NB4 (cell line): ENCODE measurements around the gene STAU1.

Experiments used
- MYC ChIP-seq: IDR thresholded peaks from 2 replicates; pipeline ENCODE4 v1.6.1; 2011; ENCODE audit warnings: low read depth, low read length
- POLR2A ChIP-seq: IDR thresholded peaks from 2 replicates; pipeline ENCODE4 v1.6.1; 2011; ENCODE audit warnings: mild to moderate bottlenecking; ENCODE audit not compliant: insufficient read length; ENCODE audit errors: extremely low read depth
- TF ChIP-seq, protein P1 (sequence below): IDR thresholded peaks from one replicate; pipeline ENCODE4 v1.5.1; 2012; ENCODE audit warnings: low read depth, low read length

DNA sequence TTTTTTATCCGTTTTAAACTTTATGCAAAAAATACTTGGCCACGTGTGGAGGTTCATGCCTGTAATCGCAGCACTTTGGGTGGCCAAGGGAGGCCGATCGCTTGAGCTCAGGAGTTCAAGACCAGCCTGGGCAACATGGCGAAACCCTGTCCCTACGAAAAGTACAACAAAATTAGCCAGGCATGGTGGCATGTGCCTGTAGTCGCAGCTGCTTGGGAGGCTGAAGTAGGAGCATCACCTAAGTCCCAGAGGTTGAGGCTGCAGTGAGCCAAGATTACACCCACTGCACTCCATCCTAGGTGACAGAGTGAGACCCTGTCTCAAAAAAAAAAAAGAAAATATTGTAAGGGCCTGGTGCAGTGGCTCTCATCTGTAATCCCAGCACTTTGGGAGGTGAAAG lies 97.0 kb downstream of the STAU1 start:
- TF ChIP-seq, protein P1, sequence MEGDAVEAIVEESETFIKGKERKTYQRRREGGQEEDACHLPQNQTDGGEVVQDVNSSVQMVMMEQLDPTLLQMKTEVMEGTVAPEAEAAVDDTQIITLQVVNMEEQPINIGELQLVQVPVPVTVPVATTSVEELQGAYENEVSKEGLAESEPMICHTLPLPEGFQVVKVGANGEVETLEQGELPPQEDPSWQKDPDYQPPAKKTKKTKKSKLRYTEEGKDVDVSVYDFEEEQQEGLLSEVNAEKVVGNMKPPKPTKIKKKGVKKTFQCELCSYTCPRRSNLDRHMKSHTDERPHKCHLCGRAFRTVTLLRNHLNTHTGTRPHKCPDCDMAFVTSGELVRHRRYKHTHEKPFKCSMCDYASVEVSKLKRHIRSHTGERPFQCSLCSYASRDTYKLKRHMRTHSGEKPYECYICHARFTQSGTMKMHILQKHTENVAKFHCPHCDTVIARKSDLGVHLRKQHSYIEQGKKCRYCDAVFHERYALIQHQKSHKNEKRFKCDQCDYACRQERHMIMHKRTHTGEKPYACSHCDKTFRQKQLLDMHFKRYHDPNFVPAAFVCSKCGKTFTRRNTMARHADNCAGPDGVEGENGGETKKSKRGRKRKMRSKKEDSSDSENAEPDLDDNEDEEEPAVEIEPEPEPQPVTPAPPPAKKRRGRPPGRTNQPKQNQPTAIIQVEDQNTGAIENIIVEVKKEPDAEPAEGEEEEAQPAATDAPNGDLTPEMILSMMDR = no peak
- TF ChIP-seq POLR2A = no peak
- no peak for TF ChIP-seq MYC
